Right lobe of liver (tissue), 4 donors: ENCODE data around the gene LCOR.

Source experiments
- CTCF ChIP-seq, 4 donors: fragments of 200-600 bp in 3 of 4; fragments of 450-650 bp in 1 of 4; IDR thresholded peaks; one replicate each; pipeline versions ENCODE4 v1.5.1 to v1.8.0; 2016 to 2022; ENCODE audit warnings: antibody characterized with exemption in 4 of 4, mild to moderate bottlenecking in 2 of 4
- POLR2A ChIP-seq: fragments of 450-650 bp; IDR thresholded peaks from one replicate; pipeline ENCODE4 v1.6.1; 2017; ENCODE audit warnings: antibody characterized with exemption, mild to moderate bottlenecking
- donor health status: DM: no; HTN: no; CAD: no.
- donor health status: DM: no; HTN: no; CAD: no.
- donor health status: DM: no; HTN: yes; CAD: no.

GRCh38 chr10:97020452-97021400 is 188.6 kb downstream of the LCOR start:
- TF ChIP-seq POLR2A (no peak), CTCF (IDR thresholded peaks at IDR 0.05) (no peak)
